Gastrocnemius medialis (tissue), 4 donors: ENCODE data around the gene SH3GL2. TPM values are rescaled to one million over a fixed set of nuclear protein-coding genes. Genes with fewer than 3 reads are reported as not detected.

Experiments
- ATAC-seq, 2 donors: fragments of 150-250 bp; one replicate each; pipeline ENCODE4 v1.9.1; 2016
- DNase-seq, 2 donors: peaks; one replicate each; pipeline ENCODE4 v3.0.0-alpha.2; 2019
- H3K27ac ChIP-seq, 4 donors: fragments of 200-600 bp; sonication (generic); 1 replicate in 1 of 4; 2 replicates in 3 of 4; pipeline ENCODE4 v1.5.1; 2016 to 2018; ENCODE audit warnings: mild to moderate bottlenecking in 2 of 4, moderate library complexity in 1 of 4
- H3K27me3 ChIP-seq, 3 donors: fragments of 200-600 bp; sonication (generic) in 2 of 3; 1 replicate in 1 of 3; 2 replicates in 2 of 3; pipeline versions ENCODE4 v1.5.1 to v1.6.0; 2016 to 2019; ENCODE audit warnings: mild to moderate bottlenecking in 1 of 3, moderate library complexity in 1 of 3
- H3K36me3 ChIP-seq, 2 donors: fragments of 200-600 bp; sonication (generic) in 1 of 2; one replicate each; pipeline ENCODE4 v1.5.1; 2017 to 2018
- H3K4me1 ChIP-seq, 2 donors: fragments of 200-600 bp; sonication (generic) in 1 of 2; one replicate each; pipeline ENCODE4 v1.5.1; 2016 to 2017; ENCODE audit warnings: mild to moderate bottlenecking in 2 of 2
- H3K4me3 ChIP-seq, 4 donors: fragments of 200-600 bp; sonication (generic) in 3 of 4; 1 replicate in 1 of 4; 2 replicates in 3 of 4; pipeline ENCODE4 v1.5.1; 2016 to 2019; ENCODE audit warnings: mild to moderate bottlenecking in 2 of 4
- H3K9me3 ChIP-seq, 3 donors: fragments of 200-600 bp; sonication (generic) in 2 of 3; 1 replicate in 1 of 3; 2 replicates in 2 of 3; pipeline ENCODE4 v1.5.1; 2016 to 2019
- CTCF ChIP-seq, 5 experiments: fragments of 450-650 bp in 3 of 5; fragments of 200-600 bp in 2 of 5; sonication (generic) in 2 of 5; IDR thresholded peaks in 4 of 5; conservative IDR thresholded peaks in 1 of 5; 1 replicate in 4 of 5; 2 replicates in 1 of 5; pipeline ENCODE4 v1.5.1; 2016 to 2019; ENCODE audit warnings: antibody characterized with exemption in 5 of 5, mild to moderate bottlenecking in 3 of 5, moderate library complexity in 3 of 5
- POLR2A ChIP-seq, 2 donors: fragments of 450-650 bp; IDR thresholded peaks; one replicate each; pipeline ENCODE4 v1.6.1; 2017; ENCODE audit warnings: antibody characterized with exemption in 2 of 2, mild to moderate bottlenecking in 2 of 2, moderate library complexity in 2 of 2
- in situ Hi-C, 4 donors: fragments of 200-750 bp; cut with MboI; loops; one replicate each; pipeline versions ENCODE4 v1.15.0 to v1.8.0; 2017; ENCODE audit warnings: low sequenced_read_pairs in 4 of 4
- intact Hi-C: fragments of 100-400 bp; cut with DNase I; formaldehyde crosslinking; loops from one replicate; pipeline ENCODE4 v1.15.1; 2023; ENCODE audit warnings: low total_unique reads
- total RNA-seq, 4 donors: library from RNA; depleted of rRNA; stranded (reverse); fragments of >200 nt; gene quantifications; one replicate each; pipeline versions ENCODE4 v1.1.0 to v1.2.3, GENCODE V29; 2016

SH3GL2 gene
- total RNA-seq, 4 donors from 2014 or later, result not detected

- Histone ChIP-seq H3K36me3 (no peaks in the 10 kb centered on the region), H3K27me3 (no peaks in the 10 kb centered on the region), H3K4me3 (no peak overlapping the region), H3K4me1 (no peaks in the 10 kb centered on the region), H3K27ac (no peak overlapping the region), H3K9me3 (no peaks in the 10 kb centered on the region)
- TF ChIP-seq POLR2A (IDR thresholded peaks at IDR 0.05), result no peak
- ATAC-seq, result no peak
- DNase-seq, result no peak
- in situ Hi-C loops (no loop called here), intact Hi-C loops (no loop called here)
Measured at GRCh38 chr9:17772223-17772622, 193.4 kb downstream of the SH3GL2 start.

DNA sequence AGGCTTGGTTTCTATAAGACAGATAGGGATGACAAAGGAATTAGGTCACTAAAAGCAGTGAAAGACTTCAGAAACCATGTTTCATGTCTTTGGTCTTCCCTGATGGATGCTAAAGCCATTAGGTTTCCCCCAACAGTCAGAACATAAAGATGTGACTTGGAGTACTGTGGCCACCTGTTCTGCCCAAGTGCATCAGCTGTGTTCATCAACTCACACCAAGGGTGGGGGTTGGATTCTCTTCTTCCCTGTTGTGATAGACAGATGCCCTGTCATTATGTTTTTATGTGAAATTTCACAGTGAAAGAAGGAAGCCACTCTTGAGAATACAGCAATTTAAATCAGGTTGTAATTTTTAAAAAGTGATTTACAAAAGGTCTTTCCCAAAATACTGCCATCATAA, 196.8 kb downstream of the SH3GL2 start:
- no peaks in the 10 kb centered on the region for H3K9me3 ChIP-seq
- no peaks in the 10 kb centered on the region for H3K36me3 ChIP-seq
- no peak for ATAC-seq
- intact Hi-C loops (no loop called here), in situ Hi-C loops (no loop called here)
- H3K27me3 ChIP-seq, result no peaks in the 10 kb centered on the region
- H3K4me3 ChIP-seq, result no peak overlapping the region
- no peak for DNase-seq
- TF ChIP-seq POLR2A (IDR thresholded peaks at IDR 0.05), result no peak
- TF ChIP-seq CTCF (IDR thresholded peaks at IDR 0.05 in 4 of 5, conservative IDR thresholded peaks at IDR 0.05 in 1 of 5), result no peak
- H3K4me1 ChIP-seq, result no peaks in the 10 kb centered on the region
- no peak overlapping the region for H3K27ac ChIP-seq

DNA sequence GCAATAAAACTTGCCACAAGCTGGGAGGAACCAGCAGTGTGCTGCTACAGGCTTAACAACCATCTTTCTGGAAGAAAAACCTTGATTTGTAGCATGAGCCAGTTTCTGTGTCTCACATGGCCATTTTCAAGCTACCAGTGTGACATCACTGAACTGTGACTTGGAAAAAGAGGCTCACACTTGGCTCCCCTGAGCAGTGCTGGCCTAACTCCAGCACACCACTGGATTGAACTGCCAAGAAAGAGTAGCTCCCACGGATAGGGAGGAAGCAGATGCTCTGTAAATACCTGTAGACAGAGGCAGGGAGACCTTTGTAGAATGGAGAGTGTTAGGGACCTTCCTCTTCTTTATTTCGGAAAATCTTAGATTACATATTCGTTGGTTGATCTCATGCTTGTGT, 197.9 kb downstream of the SH3GL2 start:
- intact Hi-C loops, result no loop called here
- Histone ChIP-seq H3K4me1 (no peaks in the 10 kb centered on the region), H3K4me3 (no peak overlapping the region), H3K36me3 (no peaks in the 10 kb centered on the region), H3K27ac (no peak overlapping the region), H3K27me3 (no peaks in the 10 kb centered on the region), H3K9me3 (no peaks in the 10 kb centered on the region)
- no peak for DNase-seq
- no peak for ATAC-seq
- in situ Hi-C loops, result no loop called here
- TF ChIP-seq POLR2A (IDR thresholded peaks at IDR 0.05), result no peak
- TF ChIP-seq CTCF (IDR thresholded peaks at IDR 0.05 in 4 of 5, conservative IDR thresholded peaks at IDR 0.05 in 1 of 5), result no peak

- Histone ChIP-seq H3K27me3 (no peaks in the 10 kb centered on the region), H3K27ac (no peak overlapping the region), H3K4me1 (no peaks in the 10 kb centered on the region), H3K36me3 (no peaks in the 10 kb centered on the region), H3K9me3 (no peaks in the 10 kb centered on the region), H3K4me3 (no peak overlapping the region)
- intact Hi-C loops (no loop called here), in situ Hi-C loops (no loop called here)
- no peak for ATAC-seq
- DNase-seq, result no peak
- no peak for TF ChIP-seq CTCF (IDR thresholded peaks at IDR 0.05 in 4 of 5, conservative IDR thresholded peaks at IDR 0.05 in 1 of 5)
- no peak for TF ChIP-seq POLR2A (IDR thresholded peaks at IDR 0.05)
Measured at GRCh38 chr9:17777465-17777864, 198.6 kb downstream of the SH3GL2 start.

DNA sequence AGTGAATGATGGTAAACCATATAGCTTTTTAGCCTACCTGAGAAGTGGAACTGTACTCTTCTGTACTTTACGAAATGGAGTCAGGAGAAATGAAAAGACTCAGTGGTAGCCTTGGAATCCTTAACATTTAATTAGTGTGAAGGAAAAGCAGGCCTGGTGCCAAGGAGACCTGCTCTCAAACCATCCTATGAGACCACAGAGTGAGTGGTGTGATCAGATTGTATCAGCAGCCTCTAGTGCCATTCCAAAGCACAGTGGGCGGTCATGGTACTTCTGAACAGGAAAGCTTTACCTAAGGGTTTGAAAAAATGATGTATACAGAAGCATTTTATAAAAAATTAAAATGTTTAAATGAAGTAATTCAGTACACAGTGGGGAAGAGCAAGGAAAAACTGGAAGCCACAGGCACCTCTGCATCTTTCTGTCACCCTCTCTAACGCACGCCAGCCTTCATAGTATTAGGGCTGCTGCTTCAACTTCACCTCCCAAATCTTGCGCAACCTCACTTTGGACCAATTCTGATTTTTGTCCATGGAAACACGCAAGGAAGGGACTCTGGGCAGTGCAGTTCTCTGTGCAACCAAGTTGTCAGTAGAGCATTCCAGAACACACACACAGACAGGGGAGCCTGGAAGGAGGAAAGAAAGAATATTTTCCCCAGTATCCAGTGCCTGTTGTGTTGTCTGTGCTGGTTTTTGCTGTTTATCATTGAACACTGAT, 203.7 kb downstream of the SH3GL2 start:
- H3K4me3 ChIP-seq, result no peak overlapping the region
- DNase-seq, result no peak
- TF ChIP-seq CTCF (IDR thresholded peaks at IDR 0.05 in 4 of 5, conservative IDR thresholded peaks at IDR 0.05 in 1 of 5), result no peak
- TF ChIP-seq POLR2A (IDR thresholded peaks at IDR 0.05), result no peak
- H3K27me3 ChIP-seq, result no peaks in the 10 kb centered on the region
- no peaks in the 10 kb centered on the region for H3K4me1 ChIP-seq
- intact Hi-C loops, result no loop called here
- in situ Hi-C loops, result no loop called here
- no peaks in the 10 kb centered on the region for H3K36me3 ChIP-seq
- H3K9me3 ChIP-seq, result no peaks in the 10 kb centered on the region
- no peak overlapping the region for H3K27ac ChIP-seq
- ATAC-seq, result no peak
